Measurements from ENCODE around the gene C2.

C2 gene

GRCh38 chr6:31927242-31927862 lies at the start of gene C2:
Gene C2, plus strand, starts transcription at chr6:31927717. Its CDS starts 36 bp downstream, at chr6:31927753.
- peak; percentile 56 for DNase-seq

- DNase-seq: no peak
Measured at GRCh38 chr6:31878222-31878621, 49.3 kb upstream of the C2 start.

- no peak for DNase-seq
Measured at GRCh38 chr6:31878726-31879125, 48.8 kb upstream of the C2 start, which contains the start of gene SLC44A4. Gene SLC44A4, minus strand, starts transcription at chr6:31878997. Its CDS starts 17 bp downstream, at chr6:31878980.

- DNase-seq: no peak
Measured at GRCh38 chr6:31879143-31879542, 48.4 kb upstream of the C2 start.

- no peak for DNase-seq
Measured at GRCh38 chr6:31879901-31880300, 47.6 kb upstream of the C2 start.

GRCh38 chr6:31880616-31881015 lies 46.9 kb upstream of the C2 start:
- DNase-seq: no peak

- no peak for DNase-seq
Measured at GRCh38 chr6:31881136-31881859, 46.2 kb upstream of the C2 start.

GRCh38 chr6:31882344-31882743 lies 45.2 kb upstream of the C2 start:
- DNase-seq: no peak

GRCh38 chr6:31883676-31884075 lies 43.8 kb upstream of the C2 start:
- no peak for DNase-seq

GRCh38 chr6:31884528-31885035 lies 42.9 kb upstream of the C2 start:
- no peak for DNase-seq

- no peak for DNase-seq
Measured at GRCh38 chr6:31886541-31886991, 41.0 kb upstream of the C2 start.

GRCh38 chr6:31887173-31888007 lies 40.1 kb upstream of the C2 start:
- DNase-seq: no peak

- no peak for DNase-seq
Measured at GRCh38 chr6:31888276-31889258, 39.0 kb upstream of the C2 start.

GRCh38 chr6:31889331-31889972 lies 38.1 kb upstream of the C2 start:
- DNase-seq: no peak

GRCh38 chr6:31892821-31893220 lies 34.7 kb upstream of the C2 start:
- peak; percentile 42 for DNase-seq

- DNase-seq: no peak
Measured at GRCh38 chr6:31896493-31896855, 31.0 kb upstream of the C2 start.

GRCh38 chr6:31896856-31897611 lies 30.5 kb upstream of the C2 start:
- no peak for DNase-seq

- DNase-seq: peak; percentile 61
Measured at GRCh38 chr6:31897612-31898382, 29.7 kb upstream of the C2 start, which contains the start of gene EHMT2. Gene EHMT2, minus strand, starts transcription at chr6:31897698. Its CDS starts 21 bp downstream, at chr6:31897677.

- DNase-seq: no peak
Measured at GRCh38 chr6:31898383-31899011, 29.0 kb upstream of the C2 start.

All from MV-4-11 (cell line).